IMR-90 (cell line): ENCODE data around the gene FMN2. TPM values are rescaled to one million over a fixed set of nuclear protein-coding genes. Genes with fewer than 3 reads are reported as not detected.

Experiments
- ATAC-seq: fragments of 200-7000 bp; cut with Tn5 transposase; 2 replicates; pipeline ENCODE4 v1.9.1; 2020; ENCODE audit warnings: low read depth, mild to moderate bottlenecking, moderate library complexity
- BruUV-seq: library from RNA; stranded (reverse); fragments of 400-500 nt; replicated peaks from 2 replicates; lab custom pipeline; 2021; lab: Mats Ljungman, UMichigan
- CTCF ChIA-PET: fragments of 300-600 bp; formaldehyde crosslinking; extraction: SDS; loops from one replicate; lab custom pipeline; 2021; ENCODE audit warnings: antibody characterized with exemption; lab: Yijun Ruan, JAX
- POLR2A ChIA-PET: fragments of 300-600 bp; sonication (Branson Sonifier 250); formaldehyde crosslinking; loops from one replicate; lab custom pipeline; 2022; ENCODE audit warnings: antibody characterized with exemption; ENCODE audit not compliant: unreplicated experiment; lab: Charles Lee
- DNase-seq: peaks from one replicate; pipeline ENCODE4 v3.0.0; 2013
- H2AFZ ChIP-seq: replicated peaks from 2 replicates; pipeline ENCODE3; 2013; ENCODE audit warnings: low read length, mild to moderate bottlenecking; ENCODE audit not compliant: poor library complexity
- H2AK5ac ChIP-seq: 2 replicates; pipeline ENCODE4 v1.6.1; 2013; ENCODE audit warnings: low read depth, low read length, inconsistent platforms
- H2AK9ac ChIP-seq: replicated peaks from 2 replicates; pipeline ENCODE3; 2013; ENCODE audit warnings: mild to moderate bottlenecking, low read depth, low read length, moderate library complexity; ENCODE audit not compliant: poor library complexity
- H2BK120ac ChIP-seq: 2 replicates; pipeline ENCODE4 v1.6.1; 2013; ENCODE audit warnings: low read depth, low read length, inconsistent platforms
- H2BK15ac ChIP-seq: 3 replicates; pipeline ENCODE4 v1.6.1; 2013; ENCODE audit warnings: low read depth, low read length, inconsistent platforms
- H2BK20ac ChIP-seq: 2 replicates; pipeline ENCODE4 v1.6.1; 2013; ENCODE audit warnings: low read depth, mild to moderate bottlenecking, inconsistent platforms, low read length, moderate library complexity
- H2BK5ac ChIP-seq: 2 replicates; pipeline ENCODE4 v1.6.1; 2013; ENCODE audit warnings: mild to moderate bottlenecking, low read depth, low read length, inconsistent platforms; ENCODE audit not compliant: poor library complexity, severe bottlenecking
- H3K14ac ChIP-seq: replicated peaks from 2 replicates; pipeline ENCODE4 v1.6.1; 2013; ENCODE audit warnings: low read depth, low read length, inconsistent platforms
- H3K18ac ChIP-seq: 2 replicates; pipeline ENCODE4 v1.6.1; 2013; ENCODE audit warnings: low read depth, low read length, control low read depth
- H3K23ac ChIP-seq: 2 replicates; pipeline ENCODE4 v1.6.1; 2013; ENCODE audit warnings: low read depth, low read length, inconsistent platforms
- H3K27ac ChIP-seq: 2 replicates; pipeline ENCODE4 v1.5.1; 2013; ENCODE audit warnings: mild to moderate bottlenecking, control low read depth, low read length; ENCODE audit not compliant: insufficient read depth
- H3K27me3 ChIP-seq: 2 replicates; pipeline ENCODE4 v1.6.1; 2013; ENCODE audit warnings: low read length; ENCODE audit not compliant: control insufficient read depth, insufficient read depth
- H3K36me3 ChIP-seq: 2 replicates; pipeline ENCODE4 v1.6.1; 2013; ENCODE audit warnings: low read length, mixed read lengths; ENCODE audit not compliant: control insufficient read depth, insufficient read depth
- H3K4ac ChIP-seq: 2 replicates; pipeline ENCODE4 v1.6.1; 2013; ENCODE audit warnings: low read depth, low read length, inconsistent platforms
- H3K4me1 ChIP-seq: 2 replicates; pipeline ENCODE4 v1.6.1; 2013; ENCODE audit warnings: low read length, mixed read lengths; ENCODE audit not compliant: control insufficient read depth, insufficient read depth
- H3K4me2 ChIP-seq: 2 replicates; pipeline ENCODE4 v1.6.1; 2013; ENCODE audit warnings: low read depth, mild to moderate bottlenecking, control low read depth, low read length, moderate library complexity
- H3K4me3 ChIP-seq: 2 replicates; pipeline ENCODE4 v1.5.1; 2013; ENCODE audit warnings: low read depth, mild to moderate bottlenecking, control low read depth, low read length, moderate library complexity; ENCODE audit not compliant: insufficient read depth
- H3K56ac ChIP-seq: 2 replicates; pipeline ENCODE4 v1.6.1; 2013; ENCODE audit warnings: low read length, inconsistent platforms; ENCODE audit not compliant: insufficient read depth; ENCODE audit errors: extremely low read depth
- H3K79me1 ChIP-seq, 2 experiments: 2 replicates each; pipeline ENCODE4 v1.6.1; 2013; ENCODE audit warnings: low read length in 2 of 2, inconsistent platforms in 1 of 2, low read depth in 1 of 2
- H3K9ac ChIP-seq: 2 replicates; pipeline ENCODE4 v1.6.1; 2013; ENCODE audit warnings: low read depth, low read length, control low read depth
- H3K9me1 ChIP-seq: 2 replicates; pipeline ENCODE4 v1.6.1; 2013; ENCODE audit warnings: low read length, inconsistent platforms; ENCODE audit not compliant: insufficient read depth
- H3K9me3 ChIP-seq: 2 replicates; pipeline ENCODE4 v1.6.1; 2013; ENCODE audit warnings: low read length; ENCODE audit not compliant: control insufficient read depth, insufficient read depth
- H4K20me1 ChIP-seq: 2 replicates; pipeline ENCODE4 v1.6.1; 2013; ENCODE audit warnings: low read length, inconsistent platforms; ENCODE audit not compliant: insufficient read depth
- H4K5ac ChIP-seq: 2 replicates; pipeline ENCODE4 v1.6.1; 2013; ENCODE audit warnings: mild to moderate bottlenecking, low read depth, low read length, control low read depth
- H4K8ac ChIP-seq, 2 experiments: 2 replicates each; pipeline ENCODE4 v1.6.1; 2013; ENCODE audit warnings: low read depth in 2 of 2, low read length in 2 of 2, control low read depth in 1 of 2, inconsistent platforms in 1 of 2
- H4K91ac ChIP-seq: 2 replicates; pipeline ENCODE4 v1.6.1; 2013; ENCODE audit warnings: low read depth, low read length, inconsistent platforms; ENCODE audit not compliant: insufficient read depth
- BHLHE40 ChIP-seq: fragments of 150-350 bp; IDR thresholded peaks from 2 replicates; pipeline ENCODE4 v1.6.1; 2016; ENCODE audit warnings: mild to moderate bottlenecking, low read depth, low read length
- WGBS, 2 experiments: methylation state at CpG; one replicate each; pipeline versions ENCODE4 v1.1.5 to v1.1.7; 2013; ENCODE audit warnings: missing lambda C conversion rate in 2 of 2; ENCODE audit not compliant: insufficient read length in 1 of 2; ENCODE audit errors: extremely low coverage in 2 of 2; 5-methylcytosine and 5-hydroxymethylcytosine counted together
- dilution Hi-C: fragments of 300-500 bp; cut with HindIII; formaldehyde crosslinking; loops from one replicate; pipeline ENCODE4 v1.14.3; 2018; ENCODE audit warnings: low sequenced_read_pairs; ENCODE audit not compliant: unreplicated experiment
- in situ Hi-C: fragments of 300-500 bp; cut with MboI; formaldehyde crosslinking; loops from 3 replicates; pipeline ENCODE4 v1.14.3; 2019; ENCODE audit warnings: low sequenced_read_pairs, inconsistent platforms, mixed read lengths
- intact Hi-C: fragments of 100-400 bp; cut with micrococcal nuclease; formaldehyde crosslinking; loops from 2 replicates; pipeline ENCODE4 v1.10.0; 2022
- polyA plus RNA-seq, 3 experiments: library from polyadenylated mRNA; depleted of rRNA; stranded (reverse); fragments of >200 nt; gene quantifications; 2 replicates each; pipeline ENCODE4 v1.2.3, GENCODE V29; 2012; ENCODE audit warnings: low replicate concordance in 1 of 3
- total RNA-seq: library from RNA; depleted of rRNA; stranded (reverse); fragments of >200 nt; gene quantifications from 2 replicates; pipeline ENCODE4 v1.2.3, GENCODE V29; 2012

FMN2 gene
- total and polyA plus RNA-seq, 2 of the 4 experiments (the other 2 are of a cell fraction) = 29.0 to 35.8 TPM

DNA sequence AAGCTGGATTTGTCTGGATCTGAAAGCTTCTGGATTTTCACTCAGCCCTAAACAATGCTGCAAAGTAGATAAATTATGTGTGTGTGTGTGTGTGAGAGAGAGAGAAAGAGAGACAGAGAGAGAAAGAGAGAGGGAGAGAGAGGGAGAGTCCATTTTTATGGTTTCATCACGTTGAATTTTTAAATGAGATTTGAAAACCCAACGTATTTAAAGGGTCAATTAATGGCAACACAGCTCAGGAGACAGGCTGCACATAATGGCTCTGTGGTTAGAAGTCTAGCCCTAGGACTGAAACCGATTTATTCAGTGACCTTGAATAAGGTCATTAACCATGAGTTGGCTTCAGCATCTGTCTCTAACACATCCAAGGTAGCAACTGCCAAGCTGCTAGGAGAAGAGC is 35.3 kb upstream of the FMN2 start:
- no peak overlapping the region for H3K18ac ChIP-seq
- H2AK9ac ChIP-seq = no peak overlapping the region
- no peak overlapping the region for H3K4me2 ChIP-seq
- no peak overlapping the region for H2BK120ac ChIP-seq
- no CpG with 5 or more reads among the region's 3 CpGs for WGBS, 2 experiments
- H2BK5ac ChIP-seq = no peak overlapping the region
- no peak overlapping the region for H2AK5ac ChIP-seq
- H3K79me1 ChIP-seq = no peaks in the 10 kb centered on the region
- no peaks in the 10 kb centered on the region for H3K9me3 ChIP-seq
- ATAC-seq (no peak), DNase-seq (no peak)
- H4K20me1 ChIP-seq = no peaks in the 10 kb centered on the region
- no peaks in the 10 kb centered on the region for H3K9me1 ChIP-seq
- CTCF ChIA-PET = interaction anchor here (1.0 to 1.1 kb wide), 2 partner anchors 10 to 12 kb away, joined by 4 read pairs; no protein-coding TSS in a partner anchor
- H4K91ac ChIP-seq = no peak overlapping the region
- no peaks in the 10 kb centered on the region for H3K36me3 ChIP-seq
- BruUV-seq = no TSS peak
- H2AFZ ChIP-seq = no peak overlapping the region
- no peak overlapping the region for H2BK15ac ChIP-seq
- no peak overlapping the region for H4K5ac ChIP-seq
- intact Hi-C loops (no loop called here), dilution Hi-C loops (no loop called here), in situ Hi-C loops (no loop called here)
- no peak overlapping the region for H3K56ac ChIP-seq
- POLR2A ChIA-PET = no interaction called here
- no peak overlapping the region for H3K27ac ChIP-seq
- H3K23ac ChIP-seq = no peak overlapping the region
- no peak overlapping the region for H3K4me3 ChIP-seq
- TF ChIP-seq BHLHE40 = no peak
- H3K9ac ChIP-seq = no peak overlapping the region
- H3K14ac ChIP-seq = no peak overlapping the region
- H3K4me1 ChIP-seq = no peaks in the 10 kb centered on the region
- H3K4ac ChIP-seq = no peak overlapping the region
- no peak overlapping the region for H2BK20ac ChIP-seq
- H4K8ac ChIP-seq = no peak overlapping the region
- no peaks in the 10 kb centered on the region; the same call in 1 of the 2 replicates for H3K27me3 ChIP-seq
